Kasumi-1 (cell line): Measurements from ENCODE around the gene DDX3X.
"Not testable (repeated sequence)": the region's sequence is repeated elsewhere in the genome, so short reads cannot be mapped to it uniquely, and the experiment has no call there.

Experiments
- DNase-seq, 2 experiments: peaks; one replicate each; lab custom pipeline; 2025; lab: John Stamatoyannopoulos, UW

DDX3X gene

GRCh38 chrX:41329101-41329500 lies 4.9 kb upstream of the DDX3X start:
- no peak for DNase-seq

- DNase-seq, result no peak
These were observed 2.0 kb upstream of the DDX3X start for GRCh38 chrX:41332005-41332404.

- DNase-seq, result peak in 1 of 2 experiments; percentile 12
These were observed 1.5 kb upstream of the DDX3X start for GRCh38 chrX:41332408-41333002.

- peak; percentile 71 for DNase-seq
These were observed 789 bp upstream of the DDX3X start for GRCh38 chrX:41333003-41333743.

- peak; percentile 26 to 46 for DNase-seq
These were observed 618 bp downstream of the DDX3X start for GRCh38 chrX:41334363-41335197.

GRCh38 chrX:41335198-41335957 lies 1.4 kb downstream of the DDX3X start:
- peak in 1 of 2 experiments; percentile 12 for DNase-seq

- no peak for DNase-seq
These were observed 2.0 kb downstream of the DDX3X start for GRCh38 chrX:41335958-41336331.

- DNase-seq, result no peak
These were observed 2.5 kb downstream of the DDX3X start for GRCh38 chrX:41336447-41336846.

GRCh38 chrX:41337140-41337539 lies 3.2 kb downstream of the DDX3X start:
- no peak for DNase-seq

GRCh38 chrX:41338436-41338835 lies 4.5 kb downstream of the DDX3X start:
- DNase-seq, result no peak

GRCh38 chrX:41339148-41339547 lies 5.2 kb downstream of the DDX3X start:
- DNase-seq, result no peak

- DNase-seq, result no peak
These were observed 10.1 kb downstream of the DDX3X start for GRCh38 chrX:41344053-41344452.

GRCh38 chrX:41347186-41347585 lies 13.2 kb downstream of the DDX3X start:
- DNase-seq, result no peak

- DNase-seq, result no peak
These were observed 14.6 kb downstream of the DDX3X start for GRCh38 chrX:41348551-41348950.

- DNase-seq, result no peak
These were observed 16.4 kb downstream of the DDX3X start for GRCh38 chrX:41350150-41350975.

GRCh38 chrX:41350976-41351569 lies 17.1 kb downstream of the DDX3X start:
- DNase-seq, result no peak

- DNase-seq, result no peak
These were observed 18.0 kb downstream of the DDX3X start for GRCh38 chrX:41351923-41352322.

- DNase-seq, result no peak
These were observed 18.4 kb downstream of the DDX3X start for GRCh38 chrX:41352329-41352838.

- DNase-seq, result no peak
These were observed 20.0 kb downstream of the DDX3X start for GRCh38 chrX:41353985-41354384.

- no peak for DNase-seq
These were observed 35.2 kb downstream of the DDX3X start for GRCh38 chrX:41369152-41369551.

GRCh38 chrX:41371575-41371974 lies 37.6 kb downstream of the DDX3X start:
- not testable (repeated sequence) for DNase-seq
